ENCODE results near the gene KLHL29. TPM values are rescaled to one million over a fixed set of nuclear protein-coding genes. Genes with fewer than 3 reads are reported as not detected.

KLHL29 gene
- total and polyA plus RNA-seq, 10 of the 15 experiments (the other 5 are each of a cell fraction or from before 2014, with no cell fraction given) = 1.4 to 19.5 (median 6.1) TPM

- no peak for TF ChIP-seq RCOR1 (conservative IDR thresholded peaks at IDR 0.05; ENCODE audit: low read depth, low read length)
These were observed 135.3 kb downstream of the KLHL29 start (continued) for GRCh38 chr2:23520256-23520655.

GRCh38 chr2:23521060-23521459, 136.1 kb downstream of the KLHL29 start:
- ChIA-PET POLR2A (no interaction called here), CTCF (no interaction called here), SMC1A (ENCODE audit: uncharacterized antibody, unreplicated experiment) (no interaction called here), RAD21 (ENCODE audit: unreplicated experiment) (no interaction called here)
- Histone ChIP-seq H3K4me1 (ENCODE audit: control insufficient read depth, insufficient read depth, low read length) (no peaks in the 10 kb centered on the region), H4K20me1 (ENCODE audit: control insufficient read depth, insufficient read depth) (no peaks in the 10 kb centered on the region), H3K36me3 (ENCODE audit: control insufficient read depth in 2 of 2, insufficient read depth in 2 of 2, low read length in 1 of 2) (no peaks in the 10 kb centered on the region; a peak in 1 of 4 replicates), H3K27ac (ENCODE audit: control insufficient read depth, insufficient read depth) (no peak overlapping the region), H3K79me2 (ENCODE audit: control insufficient read depth, insufficient read depth, low read length) (no peaks in the 10 kb centered on the region), H3K9ac (ENCODE audit: control insufficient read depth, insufficient read depth, low read length) (no peak overlapping the region), H3K4me2 (ENCODE audit: control insufficient read depth, insufficient read depth) (no peak overlapping the region), H2AFZ (ENCODE audit: control insufficient read depth, low read depth, low read length) (no peak overlapping the region), H3K27me3 (replicated peaks in 1 of 2; ENCODE audit: control insufficient read depth in 2 of 2, insufficient read depth in 2 of 2, low read length in 1 of 2) (no peaks in the 10 kb centered on the region), H3K9me3 (replicated peaks; ENCODE audit: control insufficient read depth, insufficient read depth, low read length) (no peaks in the 10 kb centered on the region), H3K4me3 (no peak overlapping the region)
- intact Hi-C loops (cut with micrococcal nuclease; ENCODE audit: unreplicated experiment) (no loop called here), in situ Hi-C loops (cut with MboI) (no loop called here)
- TF ChIP-seq PKNOX1 (IDR thresholded peaks at IDR 0.05) = no peak
- no peak for TF ChIP-seq MTA2 (IDR thresholded peaks at IDR 0.05; ENCODE audit: low read depth)
- TF ChIP-seq STAT3 (IDR thresholded peaks at IDR 0.05; ENCODE audit: low read depth, low read length) = no peak
- TF ChIP-seq TBL1XR1 (IDR thresholded peaks at IDR 0.05; ENCODE audit: low read depth, low read length) = no peak
- TF ChIP-seq MTA3 (IDR thresholded peaks at IDR 0.05; ENCODE audit: borderline replicate concordance, low read length) = no peak
- TF ChIP-seq CHD4 (IDR thresholded peaks at IDR 0.05) = no peak
- TF ChIP-seq SREBF2 (IDR thresholded peaks at IDR 0.05; ENCODE audit: low read length) = no peak
- no peak for TF ChIP-seq BCL3 (IDR thresholded peaks at IDR 0.05; ENCODE audit: borderline replicate concordance, insufficient read depth, low read depth, low read length, poor library complexity, severe bottlenecking)
- TF ChIP-seq NFIC (IDR thresholded peaks at IDR 0.05; ENCODE audit: low read depth, low read length) = no peak
- no peak for TF ChIP-seq MEF2B (IDR thresholded peaks at IDR 0.05; ENCODE audit: partially characterized antibody, poor library complexity, severe bottlenecking)
- no peak for TF ChIP-seq ZNF622 (IDR thresholded peaks at IDR 0.05)
- no peak for FAIRE-seq
- no peak for DNase-seq (ENCODE audit: low read depth, low spot score)
- no TSS peak for BruUV-seq (replicated peaks)
- WGBS (ENCODE audit: insufficient coverage, insufficient replicate concordance, low lambda C conversion rate, missing lambda C conversion rate) = 53% methylated on average over 7 of the region's 7 CpGs
- ATAC-seq = no peak
